Keratinocyte (primary cell): ENCODE data around the gene SRM. TPM values are rescaled to one million over a fixed set of nuclear protein-coding genes. Genes with fewer than 3 reads are reported as not detected.
"Not testable (repeated sequence)": the region's sequence is repeated elsewhere in the genome, so short reads cannot be mapped to it uniquely, and the experiment has no call there.

Experiments
- DNase-seq: peaks from one replicate; pipeline ENCODE4 v3.0.0-alpha.2; 2011; ENCODE audit warnings: low read depth, missing footprints, low spot score
- FAIRE-seq: peaks from 2 replicates; lab custom pipeline; 2011; peaks lifted over from hg19 to GRCh38; lab: Jason Lieb, UNC
- H2AFZ ChIP-seq: 2 replicates; pipeline ENCODE4 v1.6.0; 2012; ENCODE audit warnings: low read length, control low read depth, inconsistent platforms; ENCODE audit not compliant: control insufficient read depth
- H3K27ac ChIP-seq: 2 replicates; pipeline ENCODE4 v1.5.1; 2011; ENCODE audit warnings: low read length; ENCODE audit not compliant: control insufficient read depth, insufficient read depth
- H3K27me3 ChIP-seq: 3 replicates; pipeline ENCODE4 v1.6.0; 2011; ENCODE audit warnings: low read length; ENCODE audit not compliant: control insufficient read depth, insufficient read depth; ENCODE audit errors: extremely low read depth
- H3K36me3 ChIP-seq, 2 experiments: 2 replicates in 1 of 2; 3 replicates in 1 of 2; pipeline ENCODE4 v1.5.1; 2011; ENCODE audit warnings: low read length in 2 of 2, mild to moderate bottlenecking in 1 of 2; ENCODE audit not compliant: control insufficient read depth in 2 of 2, insufficient read depth in 2 of 2; ENCODE audit errors: extremely low read depth in 1 of 2
- H3K4me1 ChIP-seq: 3 replicates; pipeline ENCODE4 v1.5.1; 2011; ENCODE audit warnings: low read length; ENCODE audit not compliant: control insufficient read depth, insufficient read depth; ENCODE audit errors: extremely low read depth
- H3K4me2 ChIP-seq: 3 replicates; pipeline ENCODE4 v1.6.0; 2011; ENCODE audit warnings: low read depth, low read length; ENCODE audit not compliant: control insufficient read depth, insufficient read depth; ENCODE audit errors: extremely low read depth
- H3K4me3 ChIP-seq, 3 experiments: fragments of 200-600 bp in 1 of 3; sonication (generic) in 1 of 3; 2 replicates in 2 of 3; 3 replicates in 1 of 3; pipeline ENCODE4 v1.5.1; 2011 to 2016; ENCODE audit warnings: low read length in 3 of 3, mild to moderate bottlenecking in 3 of 3, control low read depth in 2 of 3, inconsistent platforms in 1 of 3, low read depth in 1 of 3, mixed read lengths in 1 of 3, mixed run types in 1 of 3, moderate library complexity in 1 of 3; ENCODE audit not compliant: control insufficient read depth in 2 of 3, insufficient read depth in 2 of 3; ENCODE audit errors: extremely low read depth in 1 of 3
- H3K79me2 ChIP-seq: 2 replicates; pipeline ENCODE4 v1.6.0; 2012; ENCODE audit warnings: low read length; ENCODE audit not compliant: control insufficient read depth, insufficient read depth
- H3K9ac ChIP-seq: 3 replicates; pipeline ENCODE4 v1.6.0; 2011; ENCODE audit warnings: low read length; ENCODE audit not compliant: control insufficient read depth, insufficient read depth; ENCODE audit errors: extremely low read depth
- H3K9me1 ChIP-seq: 3 replicates; pipeline ENCODE4 v1.6.0; 2011; ENCODE audit warnings: low read length; ENCODE audit not compliant: control insufficient read depth, insufficient read depth; ENCODE audit errors: extremely low read depth
- H3K9me3 ChIP-seq: 2 replicates; pipeline ENCODE4 v1.5.1; 2012; ENCODE audit warnings: low read depth, low read length; ENCODE audit not compliant: control insufficient read depth
- H4K20me1 ChIP-seq: 3 replicates; pipeline ENCODE4 v1.6.0; 2011; ENCODE audit warnings: low read length; ENCODE audit not compliant: control insufficient read depth, insufficient read depth; ENCODE audit errors: extremely low read depth
- CTCF ChIP-seq, 3 experiments: IDR thresholded peaks in 1 of 3; conservative IDR thresholded peaks in 1 of 3; optimal IDR thresholded peaks in 1 of 3; 2 replicates in 2 of 3; 3 replicates in 1 of 3; pipeline versions ENCODE3 to v1.5.1; 2011; ENCODE audit warnings: low read length in 3 of 3, mild to moderate bottlenecking in 3 of 3, moderate library complexity in 2 of 3, control low read depth in 1 of 3, inconsistent platforms in 1 of 3; ENCODE audit not compliant: insufficient read depth in 2 of 3; ENCODE audit errors: extremely low read depth in 1 of 3
- EZH2 ChIP-seq: IDR thresholded peaks from one replicate; pipeline ENCODE4 v1.6.1; 2012; ENCODE audit warnings: inconsistent platforms, mild to moderate bottlenecking, low read length, moderate library complexity
- dilution Hi-C: fragments of 300-500 bp; cut with MboI; formaldehyde crosslinking; loops from one replicate; pipeline ENCODE4 v1.7.0; 2020; ENCODE audit warnings: low sequenced_read_pairs; ENCODE audit not compliant: extremely low pct_ligation_motif_present
- polyA plus RNA-seq, 5 experiments: library from polyadenylated mRNA; depleted of rRNA in 3 of 5; stranded (reverse) in 3 of 5; stranded (forward) in 1 of 5; unstranded in 1 of 5; fragments of >200 nt; gene quantifications; 1 replicate in 1 of 5; 2 replicates in 3 of 5; 3 replicates in 1 of 5; pipeline versions ENCODE4 v1.2.1 to v1.2.3, GENCODE V29; 2011 to 2012; ENCODE audit warnings: missing spikeins in 2 of 5, low read depth in 1 of 5, low replicate concordance in 1 of 5

The SRM gene
- polyA plus RNA-seq, 1 donor (not counting 4 experiments of a cell fraction or from before 2014, with no cell fraction given), result 32.8 TPM

GRCh38 chr1:11039351-11040104, 20.3 kb downstream of the SRM start:
- no peaks in the 10 kb centered on the region for H4K20me1 ChIP-seq
- DNase-seq (no peak), FAIRE-seq (no peak)
- dilution Hi-C loops, result no loop called here
- H3K27ac ChIP-seq, result no peak overlapping the region
- H3K27me3 ChIP-seq, result no peaks in the 10 kb centered on the region
- no peaks in the 10 kb centered on the region for H3K36me3 ChIP-seq
- no peaks in the 10 kb centered on the region for H3K9me3 ChIP-seq
- H3K79me2 ChIP-seq, result no peaks in the 10 kb centered on the region
- no peak overlapping the region for H3K4me3 ChIP-seq
- H3K9ac ChIP-seq, result no peak overlapping the region
- no peak overlapping the region for H3K4me2 ChIP-seq
- no peak overlapping the region for H2AFZ ChIP-seq
- TF ChIP-seq EZH2 (no peak), CTCF (optimal IDR thresholded peaks at IDR 0.05 in 1 of 3, IDR thresholded peaks at IDR 0.05 in 1 of 3, conservative IDR thresholded peaks at IDR 0.05 in 1 of 3; ENCODE audit: extremely low read depth in 1 of 3, insufficient read depth in 2 of 3, low read length in 3 of 3) (no peak)
- H3K9me1 ChIP-seq, result no peaks in the 10 kb centered on the region
- H3K4me1 ChIP-seq, result peaks cover 3% of the 10 kb centered on the region

GRCh38 chr1:11037740-11038182, 22.1 kb downstream of the SRM start:
- H4K20me1 ChIP-seq, result no peaks in the 10 kb centered on the region
- peaks cover 3% of the 10 kb centered on the region for H3K4me1 ChIP-seq
- H3K9me1 ChIP-seq, result no peaks in the 10 kb centered on the region
- no peaks in the 10 kb centered on the region for H3K27me3 ChIP-seq
- H3K36me3 ChIP-seq, result no peaks in the 10 kb centered on the region
- no peak overlapping the region for H3K4me3 ChIP-seq
- no peak overlapping the region for H2AFZ ChIP-seq
- no peak overlapping the region for H3K9ac ChIP-seq
- peak; percentile 69 for DNase-seq
- peak; percentile 93 to 99 (median 98) for TF ChIP-seq CTCF (optimal IDR thresholded peaks at IDR 0.05 in 1 of 3, IDR thresholded peaks at IDR 0.05 in 1 of 3, conservative IDR thresholded peaks at IDR 0.05 in 1 of 3; ENCODE audit: extremely low read depth in 1 of 3, insufficient read depth in 2 of 3, low read length in 3 of 3)
- no peak for TF ChIP-seq EZH2
- no peaks in the 10 kb centered on the region for H3K79me2 ChIP-seq
- no peak overlapping the region for H3K27ac ChIP-seq
- H3K9me3 ChIP-seq, result no peaks in the 10 kb centered on the region
- no peak overlapping the region for H3K4me2 ChIP-seq
- FAIRE-seq, result no peak
- dilution Hi-C loops, result no loop called here

GRCh38 chr1:11037019-11037739, 22.6 kb downstream of the SRM start:
- H3K4me1 ChIP-seq, H3K4me3 ChIP-seq, H3K9me3 ChIP-seq, dilution Hi-C loops, H3K9me1 ChIP-seq, H3K36me3 ChIP-seq, H3K9ac ChIP-seq, H3K79me2 ChIP-seq, H3K27me3 ChIP-seq, H4K20me1 ChIP-seq, DNase-seq, H3K27ac ChIP-seq, H2AFZ ChIP-seq, H3K4me2 ChIP-seq: not testable (repeated sequence)
- FAIRE-seq, result peak; percentile 97
